HEK293 (cell line): Measurements from ENCODE around the gene CASZ1.

Experiments
- CTCF ChIP-seq: fragments of 450-650 bp; formaldehyde crosslinking; IDR thresholded peaks from 2 replicates; pipeline ENCODE4 v1.5.1; 2016; ENCODE audit warnings: missing biosample characterization, missing genetic modification characterization
- YY1 ChIP-seq: fragments of 450-650 bp; formaldehyde crosslinking; IDR thresholded peaks from 2 replicates; pipeline ENCODE4 v1.5.1; 2018; ENCODE audit warnings: missing biosample characterization, missing genetic modification characterization
- ZNF133 ChIP-seq: fragments of 450-650 bp; formaldehyde crosslinking; IDR thresholded peaks from 2 replicates; pipeline ENCODE4 v1.5.1; 2016; ENCODE audit warnings: missing biosample characterization, missing genetic modification characterization
- ZNF174 ChIP-seq: fragments of 450-650 bp; formaldehyde crosslinking; IDR thresholded peaks from 2 replicates; pipeline ENCODE4 v1.5.0; 2017; ENCODE audit warnings: missing biosample characterization, mild to moderate bottlenecking, missing genetic modification characterization
- ZNF184 ChIP-seq: fragments of 450-650 bp; IDR thresholded peaks from 2 replicates; pipeline ENCODE4 v1.5.1; 2018; ENCODE audit warnings: missing biosample characterization, mild to moderate bottlenecking, missing genetic modification characterization
- ZNF24 ChIP-seq: fragments of 450-650 bp; formaldehyde crosslinking; IDR thresholded peaks from 2 replicates; pipeline ENCODE4 v1.5.1; 2016; ENCODE audit warnings: missing biosample characterization, missing genetic modification characterization
- ZNF354C ChIP-seq: fragments of 450-650 bp; formaldehyde crosslinking; IDR thresholded peaks from 2 replicates; pipeline ENCODE4 v1.5.1; 2016; ENCODE audit warnings: missing biosample characterization, missing genetic modification characterization, low read depth, borderline replicate concordance
- TF ChIP-seq, protein P1 (sequence below): fragments of 450-650 bp; formaldehyde crosslinking; IDR thresholded peaks from 2 replicates; pipeline ENCODE4 v1.5.1; 2016; ENCODE audit warnings: missing biosample characterization, missing genetic modification characterization
- TF ChIP-seq, protein P2 (sequence below): fragments of 450-650 bp; formaldehyde crosslinking; IDR thresholded peaks from 2 replicates; pipeline ENCODE4 v1.5.1; 2016; ENCODE audit warnings: missing biosample characterization, missing genetic modification characterization, low read depth

- TF ChIP-seq ZNF133 (tag by site-specific recombination) (no peak), ZNF184 (no peak), ZNF24 (tag by site-specific recombination) (no peak), CTCF (tag by site-specific recombination) (no peak), ZNF174 (tag by site-specific recombination) (no peak), ZNF354C (tag by site-specific recombination) (no peak), YY1 (tag by site-specific recombination) (no peak)
- TF ChIP-seq, protein P1, sequence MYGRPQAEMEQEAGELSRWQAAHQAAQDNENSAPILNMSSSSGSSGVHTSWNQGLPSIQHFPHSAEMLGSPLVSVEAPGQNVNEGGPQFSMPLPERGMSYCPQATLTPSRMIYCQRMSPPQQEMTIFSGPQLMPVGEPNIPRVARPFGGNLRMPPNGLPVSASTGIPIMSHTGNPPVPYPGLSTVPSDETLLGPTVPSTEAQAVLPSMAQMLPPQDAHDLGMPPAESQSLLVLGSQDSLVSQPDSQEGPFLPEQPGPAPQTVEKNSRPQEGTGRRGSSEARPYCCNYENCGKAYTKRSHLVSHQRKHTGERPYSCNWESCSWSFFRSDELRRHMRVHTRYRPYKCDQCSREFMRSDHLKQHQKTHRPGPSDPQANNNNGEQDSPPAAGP (tag by site-specific recombination): no peak
- TF ChIP-seq, protein P2, sequence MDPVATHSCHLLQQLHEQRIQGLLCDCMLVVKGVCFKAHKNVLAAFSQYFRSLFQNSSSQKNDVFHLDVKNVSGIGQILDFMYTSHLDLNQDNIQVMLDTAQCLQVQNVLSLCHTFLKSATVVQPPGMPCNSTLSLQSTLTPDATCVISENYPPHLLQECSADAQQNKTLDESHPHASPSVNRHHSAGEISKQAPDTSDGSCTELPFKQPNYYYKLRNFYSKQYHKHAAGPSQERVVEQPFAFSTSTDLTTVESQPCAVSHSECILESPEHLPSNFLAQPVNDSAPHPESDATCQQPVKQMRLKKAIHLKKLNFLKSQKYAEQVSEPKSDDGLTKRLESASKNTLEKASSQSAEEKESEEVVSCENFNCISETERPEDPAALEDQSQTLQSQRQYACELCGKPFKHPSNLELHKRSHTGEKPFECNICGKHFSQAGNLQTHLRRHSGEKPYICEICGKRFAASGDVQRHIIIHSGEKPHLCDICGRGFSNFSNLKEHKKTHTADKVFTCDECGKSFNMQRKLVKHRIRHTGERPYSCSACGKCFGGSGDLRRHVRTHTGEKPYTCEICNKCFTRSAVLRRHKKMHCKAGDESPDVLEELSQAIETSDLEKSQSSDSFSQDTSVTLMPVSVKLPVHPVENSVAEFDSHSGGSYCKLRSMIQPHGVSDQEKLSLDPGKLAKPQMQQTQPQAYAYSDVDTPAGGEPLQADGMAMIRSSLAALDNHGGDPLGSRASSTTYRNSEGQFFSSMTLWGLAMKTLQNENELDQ: no peak
These were observed 23.7 kb downstream of the CASZ1 start for GRCh38 chr1:10772711-10773110.
